Calu3 (cell line): ENCODE measurements around the gene ATF2. TPM values are rescaled to one million over a fixed set of nuclear protein-coding genes. Genes with fewer than 3 reads are reported as not detected.

Experiments
- BruUV-seq: library from RNA; stranded (reverse); fragments of 400-500 nt; replicated peaks from 2 replicates; lab custom pipeline; 2021; lab: Mats Ljungman, UMichigan
- CTCF ChIA-PET: fragments of 300-600 bp; sonication (Branson Sonifier 250); formaldehyde crosslinking; loops from one replicate; lab custom pipeline; 2022; ENCODE audit warnings: antibody characterized with exemption; lab: Charles Lee
- DNase-seq: peaks from one replicate; pipeline ENCODE4 v3.0.0; 2022
- H3K27ac Mint-ChIP-seq: one replicate; pipeline ENCODE4 v1.8.0; 2022; ENCODE audit warnings: mixed read lengths; ENCODE audit not compliant: unreplicated experiment
- H3K27me3 Mint-ChIP-seq: one replicate; pipeline ENCODE4 v1.8.0; 2022; ENCODE audit warnings: mixed read lengths; ENCODE audit not compliant: unreplicated experiment
- H3K36me3 Mint-ChIP-seq: one replicate; pipeline ENCODE4 v1.8.0; 2022; ENCODE audit warnings: mild to moderate bottlenecking, moderate library complexity, mixed read lengths; ENCODE audit not compliant: insufficient read depth, unreplicated experiment
- H3K4me1 Mint-ChIP-seq: one replicate; pipeline ENCODE4 v1.8.0; 2022; ENCODE audit warnings: mild to moderate bottlenecking, low read depth, mixed read lengths; ENCODE audit not compliant: unreplicated experiment
- H3K4me3 Mint-ChIP-seq: one replicate; pipeline ENCODE4 v1.8.0; 2022; ENCODE audit warnings: mild to moderate bottlenecking, low read depth, moderate library complexity, mixed read lengths; ENCODE audit not compliant: unreplicated experiment
- H3K9me3 Mint-ChIP-seq: one replicate; pipeline ENCODE4 v1.8.0; 2022; ENCODE audit warnings: low read depth, mixed read lengths; ENCODE audit not compliant: unreplicated experiment
- intact Hi-C: fragments of 100-400 bp; cut with micrococcal nuclease; formaldehyde crosslinking; loops from one replicate; pipeline ENCODE4 v1.10.0; 2022; ENCODE audit not compliant: unreplicated experiment
- total RNA-seq: library from RNA; stranded (reverse); gene quantifications from 2 replicates; pipeline ENCODE4 v1.2.3, GENCODE V29; 2022
- TF ChIP-seq, protein P1 (sequence below): fragments of 200-600 bp; IDR thresholded peaks from one replicate; pipeline ENCODE4 v1.8.0; 2022; ENCODE audit warnings: antibody characterized with exemption; ENCODE audit not compliant: unreplicated experiment

ATF2 gene
- total RNA-seq, 1 experiment from 2014 or later, result 53.9 TPM

DNA sequence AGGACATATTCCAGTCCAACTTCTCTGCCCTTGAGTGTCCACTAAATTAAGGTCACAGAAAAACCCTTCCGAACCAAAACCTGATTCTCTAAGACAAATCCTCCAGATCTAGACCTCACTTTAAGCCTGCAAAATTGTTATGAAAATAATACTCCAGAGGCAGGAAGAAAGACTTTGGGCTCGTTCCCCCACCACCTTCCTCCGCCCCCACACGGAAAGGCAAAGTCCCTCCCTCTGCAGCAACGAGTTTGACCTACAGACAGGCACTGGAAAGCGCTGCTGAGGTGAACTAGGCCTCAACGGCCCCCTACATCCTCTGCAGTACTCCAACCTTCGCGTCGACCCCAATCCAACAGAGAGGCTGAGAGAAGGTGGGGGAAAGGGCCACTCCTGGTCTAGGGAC lies 12.7 kb upstream of the ATF2 start:
- Mint-ChIP-seq H3K27ac (peak overlapping the region; percentile 83), H3K4me3 (peak overlapping the region; percentile 86), H3K27me3 (no peaks in the 10 kb centered on the region), H3K4me1 (peaks cover 10% of the 10 kb centered on the region), H3K36me3 (peaks cover 38% of the 10 kb centered on the region), H3K9me3 (no peaks in the 10 kb centered on the region)
- CTCF ChIA-PET, result no interaction called here
- BruUV-seq, result no TSS peak
- TF ChIP-seq, protein P1, sequence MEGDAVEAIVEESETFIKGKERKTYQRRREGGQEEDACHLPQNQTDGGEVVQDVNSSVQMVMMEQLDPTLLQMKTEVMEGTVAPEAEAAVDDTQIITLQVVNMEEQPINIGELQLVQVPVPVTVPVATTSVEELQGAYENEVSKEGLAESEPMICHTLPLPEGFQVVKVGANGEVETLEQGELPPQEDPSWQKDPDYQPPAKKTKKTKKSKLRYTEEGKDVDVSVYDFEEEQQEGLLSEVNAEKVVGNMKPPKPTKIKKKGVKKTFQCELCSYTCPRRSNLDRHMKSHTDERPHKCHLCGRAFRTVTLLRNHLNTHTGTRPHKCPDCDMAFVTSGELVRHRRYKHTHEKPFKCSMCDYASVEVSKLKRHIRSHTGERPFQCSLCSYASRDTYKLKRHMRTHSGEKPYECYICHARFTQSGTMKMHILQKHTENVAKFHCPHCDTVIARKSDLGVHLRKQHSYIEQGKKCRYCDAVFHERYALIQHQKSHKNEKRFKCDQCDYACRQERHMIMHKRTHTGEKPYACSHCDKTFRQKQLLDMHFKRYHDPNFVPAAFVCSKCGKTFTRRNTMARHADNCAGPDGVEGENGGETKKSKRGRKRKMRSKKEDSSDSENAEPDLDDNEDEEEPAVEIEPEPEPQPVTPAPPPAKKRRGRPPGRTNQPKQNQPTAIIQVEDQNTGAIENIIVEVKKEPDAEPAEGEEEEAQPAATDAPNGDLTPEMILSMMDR, result no peak
- intact Hi-C loops, result loop anchor here (2.0 kb wide), 1 partner anchor 70 kb away; no protein-coding TSS in a partner anchor
- peak; percentile 29 for DNase-seq

DNA sequence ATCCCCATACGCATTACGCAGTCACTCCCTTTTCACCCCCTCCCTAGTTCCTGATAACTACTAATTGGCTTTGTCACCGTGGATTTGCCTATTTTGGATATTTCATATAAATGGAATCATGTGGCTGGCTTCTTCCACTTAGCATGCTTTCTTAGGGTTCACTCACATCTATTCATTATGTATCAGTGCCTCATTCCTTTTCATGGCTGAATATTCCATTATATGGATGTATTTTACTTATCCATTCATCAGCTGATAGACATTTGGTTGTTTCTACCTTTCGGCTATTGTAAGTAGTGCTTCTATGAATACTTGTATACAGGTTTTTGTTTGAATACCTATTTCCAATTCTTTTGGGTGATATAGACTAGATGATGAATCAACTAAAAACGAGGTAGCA lies 8.6 kb upstream of the ATF2 start:
- peaks cover 45% of the 10 kb centered on the region for H3K36me3 Mint-ChIP-seq
- CTCF ChIA-PET, result interaction anchor here (0.5 kb wide), 1 partner anchor 71 kb away, joined by 7 read pairs; no protein-coding TSS in a partner anchor
- H3K27me3 Mint-ChIP-seq, result no peaks in the 10 kb centered on the region
- TF ChIP-seq, protein P1, result no peak
- BruUV-seq, result no TSS peak
- H3K4me1 Mint-ChIP-seq, result peaks cover 3% of the 10 kb centered on the region
- H3K27ac Mint-ChIP-seq, result no peak overlapping the region
- no peak for DNase-seq
- no peak overlapping the region for H3K4me3 Mint-ChIP-seq
- no peaks in the 10 kb centered on the region for H3K9me3 Mint-ChIP-seq
- intact Hi-C loops, result no loop called here

- H3K36me3 Mint-ChIP-seq, result peaks cover 38% of the 10 kb centered on the region
- no peak overlapping the region for H3K4me3 Mint-ChIP-seq
- DNase-seq, result no peak
- TF ChIP-seq, protein P1, result no peak
- H3K9me3 Mint-ChIP-seq, result no peaks in the 10 kb centered on the region
- H3K27me3 Mint-ChIP-seq, result no peaks in the 10 kb centered on the region
- no TSS peak for BruUV-seq
- CTCF ChIA-PET, result no interaction called here
- H3K4me1 Mint-ChIP-seq, result no peaks in the 10 kb centered on the region
- peak overlapping the region; percentile 69 for H3K27ac Mint-ChIP-seq
- intact Hi-C loops, result no loop called here
Measured at GRCh38 chr2:175175896-175176295, 7.9 kb upstream of the ATF2 start.

- CTCF ChIA-PET, result interaction anchor here (0.6 kb wide), 1 partner anchor 138 kb away, joined by 5 read pairs; no protein-coding TSS in a partner anchor
- Mint-ChIP-seq H3K36me3 (peaks cover 33% of the 10 kb centered on the region), H3K27ac (peak overlapping the region; percentile 69), H3K4me3 (no peak overlapping the region), H3K4me1 (no peaks in the 10 kb centered on the region), H3K27me3 (no peaks in the 10 kb centered on the region), H3K9me3 (no peaks in the 10 kb centered on the region)
- no TSS peak for BruUV-seq
- intact Hi-C loops, result no loop called here
- DNase-seq, result no peak
- TF ChIP-seq, protein P1, result no peak
Measured at GRCh38 chr2:175175320-175175719, 7.3 kb upstream of the ATF2 start.
